Ramos (cell line): ENCODE results near the gene ATP11B.
"Not testable (repeated sequence)": the region's sequence is repeated elsewhere in the genome, so short reads cannot be mapped to it uniquely, and the experiment has no call there.

Source experiments
- in situ Hi-C: fragments of 300-500 bp; cut with MboI; formaldehyde crosslinking; loops from one replicate; pipeline ENCODE4 v1.14.3; 2022; ENCODE audit warnings: low sequenced_read_pairs; ENCODE audit not compliant: unreplicated experiment

Gene ATP11B

GRCh38 chr3:182822260-182822659 lies 29.0 kb downstream of the ATP11B start:
- in situ Hi-C loops: not testable (repeated sequence)

GRCh38 chr3:182824957-182825356 lies 31.7 kb downstream of the ATP11B start:
- in situ Hi-C loops: no loop called here

GRCh38 chr3:182829761-182830405 lies 36.6 kb downstream of the ATP11B start:
- in situ Hi-C loops: no loop called here

GRCh38 chr3:182837855-182838454 lies 44.7 kb downstream of the ATP11B start:
- in situ Hi-C loops: no loop called here

GRCh38 chr3:182843478-182843877 lies 50.2 kb downstream of the ATP11B start:
- in situ Hi-C loops: no loop called here

GRCh38 chr3:182848906-182849305 lies 55.6 kb downstream of the ATP11B start:
- in situ Hi-C loops: no loop called here

- in situ Hi-C loops: no loop called here
Measured at GRCh38 chr3:182855076-182855475, 61.8 kb downstream of the ATP11B start.

GRCh38 chr3:182861348-182861747 lies 68.0 kb downstream of the ATP11B start:
- in situ Hi-C loops: no loop called here

- in situ Hi-C loops: no loop called here
Measured at GRCh38 chr3:182862159-182862860, 69.0 kb downstream of the ATP11B start.

- in situ Hi-C loops: no loop called here
Measured at GRCh38 chr3:182869059-182869458, 75.8 kb downstream of the ATP11B start.

- in situ Hi-C loops: not testable (repeated sequence)
Measured at GRCh38 chr3:182870917-182871316, 77.6 kb downstream of the ATP11B start.

GRCh38 chr3:182879031-182879611 lies 85.8 kb downstream of the ATP11B start:
- in situ Hi-C loops: no loop called here

GRCh38 chr3:182886497-182886896 lies 93.2 kb downstream of the ATP11B start:
- in situ Hi-C loops: no loop called here

GRCh38 chr3:182889948-182890629 lies 96.8 kb downstream of the ATP11B start:
- in situ Hi-C loops: loop anchor here (10.0 kb wide), 1 partner anchor 495 kb away; no protein-coding TSS in a partner anchor

- in situ Hi-C loops: loop anchor here (10.0 kb wide), 1 partner anchor 493 kb away; no protein-coding TSS in a partner anchor
Measured at GRCh38 chr3:182891364-182891763, 98.1 kb downstream of the ATP11B start.

GRCh38 chr3:182892226-182892625 lies 98.9 kb downstream of the ATP11B start:
- in situ Hi-C loops: loop anchor here (10.0 kb wide), 1 partner anchor 493 kb away; no protein-coding TSS in a partner anchor

- in situ Hi-C loops: loop anchor here (10.0 kb wide), 1 partner anchor 489 kb away; no protein-coding TSS in a partner anchor
Measured at GRCh38 chr3:182895513-182896112, 102.3 kb downstream of the ATP11B start.

GRCh38 chr3:182896553-182896952 lies 103.2 kb downstream of the ATP11B start:
- in situ Hi-C loops: loop anchor here (10.0 kb wide), 1 partner anchor 488 kb away; no protein-coding TSS in a partner anchor

- in situ Hi-C loops: no loop called here
Measured at GRCh38 chr3:182902236-182902635, 108.9 kb downstream of the ATP11B start.

- in situ Hi-C loops: no loop called here
Measured at GRCh38 chr3:182904164-182904563, 110.9 kb downstream of the ATP11B start.
